HG03439 (cell line): ENCODE measurements around the gene POC1A.
"Not testable (repeated sequence)": the region's sequence is repeated elsewhere in the genome, so short reads cannot be mapped to it uniquely, and the experiment has no call there.

ENCODE experiments used
- ATAC-seq: cut with Tn5 transposase; IDR thresholded peaks from one replicate; pipeline ENCODE4 v1.9.1; 2021; ENCODE audit warnings: mild to moderate bottlenecking, moderate library complexity; ENCODE audit not compliant: unreplicated experiment

Gene POC1A

DNA sequence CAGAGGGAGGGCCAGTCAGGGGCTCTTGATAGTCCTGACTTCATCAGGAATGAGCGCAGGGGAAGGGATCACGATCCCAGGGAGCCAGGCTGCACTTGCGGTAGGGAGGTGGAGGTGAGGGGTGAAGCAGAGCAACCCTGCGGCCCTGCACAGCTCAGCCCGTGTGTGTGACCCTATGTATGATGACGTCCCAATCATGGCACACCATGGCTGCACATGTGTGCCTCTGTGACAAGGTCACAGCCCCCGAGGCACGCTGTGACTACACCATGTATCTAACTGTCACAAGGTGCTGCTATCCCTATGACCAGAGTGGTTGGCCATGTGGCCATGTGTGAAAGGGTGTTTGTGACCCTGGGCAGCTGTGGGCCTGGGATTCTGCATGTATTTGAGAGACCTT lies 30.5 kb upstream of the POC1A start:
- no peak for ATAC-seq

GRCh38 chr3:52183786-52184445 lies 29.7 kb upstream of the POC1A start:
- ATAC-seq, result no peak

GRCh38 chr3:52182691-52183090 lies 28.5 kb upstream of the POC1A start:
- no peak for ATAC-seq

DNA sequence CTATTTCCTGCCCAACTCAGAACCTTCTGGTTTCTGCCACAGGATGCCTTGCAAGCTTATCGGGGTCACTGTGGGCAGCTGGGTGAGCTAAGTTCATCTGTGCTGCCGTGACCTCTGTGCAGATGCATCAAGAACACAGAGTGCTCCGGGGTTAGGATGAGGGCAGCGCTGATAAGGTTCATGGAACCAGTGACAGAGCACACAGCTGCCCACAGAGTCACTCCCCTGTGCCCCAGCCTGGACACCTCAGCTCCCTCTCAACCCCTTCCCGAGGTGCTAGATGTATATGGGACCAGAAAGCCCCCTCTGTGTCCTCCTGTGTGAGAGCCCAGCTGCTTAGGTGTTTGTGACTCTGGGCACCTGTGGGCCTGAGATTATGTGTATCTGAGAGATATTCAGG lies 28.0 kb upstream of the POC1A start:
- no peak for ATAC-seq

GRCh38 chr3:52181543-52181942 lies 27.3 kb upstream of the POC1A start:
- ATAC-seq, result no peak

DNA sequence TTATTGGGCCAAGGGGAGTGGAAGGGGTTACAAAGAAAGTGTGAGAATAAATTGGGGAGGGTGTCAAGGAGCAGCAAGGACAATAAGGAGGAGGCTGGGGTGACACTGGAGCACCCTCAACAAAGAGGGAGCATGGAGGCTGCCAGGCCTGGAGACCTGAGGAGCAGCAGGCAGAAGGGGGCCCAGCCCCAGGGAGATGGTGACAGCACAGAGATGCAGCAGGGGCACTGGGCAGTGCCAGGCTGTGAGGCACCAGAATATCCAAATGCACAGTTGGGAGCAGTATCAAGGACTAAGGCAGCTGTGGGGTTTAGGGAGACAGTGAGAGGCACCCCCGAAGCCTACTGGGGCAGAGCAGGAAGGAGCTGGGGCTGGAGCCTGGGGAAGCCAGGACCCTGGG lies 24.3 kb upstream of the POC1A start:
- ATAC-seq, result no peak

GRCh38 chr3:52178126-52178525 lies 23.9 kb upstream of the POC1A start:
- ATAC-seq, result not testable (repeated sequence)

DNA sequence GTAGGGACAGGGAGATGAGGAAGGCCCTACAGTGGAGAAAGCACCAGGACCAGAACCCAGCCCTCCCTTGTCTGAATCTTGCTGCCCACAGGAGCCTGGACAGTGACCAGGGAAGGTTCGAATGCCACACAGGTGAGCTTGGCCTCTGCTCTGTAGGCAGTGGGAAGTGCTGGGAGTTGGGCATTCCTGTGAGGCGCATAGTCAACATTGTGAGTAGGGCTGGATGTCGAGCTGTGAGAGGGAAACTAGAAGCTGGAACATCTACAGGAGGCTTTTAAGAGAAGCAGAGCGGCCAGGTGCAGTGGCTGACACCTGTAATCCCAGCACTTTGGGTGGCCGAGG lies 23.4 kb upstream of the POC1A start:
- ATAC-seq, result no peak

- ATAC-seq, result no peak
Measured at GRCh38 chr3:52176951-52177700, 22.9 kb upstream of the POC1A start.

DNA sequence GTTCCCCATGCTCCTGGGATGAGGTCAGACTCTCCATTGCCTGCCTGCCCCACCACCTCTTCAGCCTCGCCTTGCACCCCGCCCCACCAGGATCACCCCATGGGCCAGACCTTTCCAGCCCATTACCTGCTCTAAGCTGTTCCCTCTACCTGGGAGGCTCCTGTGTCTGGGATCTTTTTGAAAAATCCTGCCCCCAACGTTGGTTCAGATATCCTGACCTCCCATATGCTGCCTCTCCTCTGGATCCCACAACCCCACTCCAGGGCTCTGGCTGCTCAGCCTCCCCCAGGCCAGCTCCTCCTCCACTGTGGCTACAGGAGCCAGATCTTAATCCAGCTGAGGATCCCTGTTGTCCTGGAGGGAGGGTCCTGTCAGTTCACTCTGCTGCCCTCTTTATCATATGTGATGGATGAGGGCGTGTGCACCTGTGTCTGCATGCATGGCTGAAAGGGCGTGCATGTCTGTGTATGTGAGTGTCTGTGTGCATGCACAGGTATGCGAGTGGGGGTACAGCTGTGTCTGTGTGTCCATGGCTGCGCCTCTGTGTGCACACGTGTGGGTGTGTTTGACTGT lies 22.0 kb upstream of the POC1A start:
- no peak for ATAC-seq

GRCh38 chr3:52175416-52176179 lies 21.4 kb upstream of the POC1A start:
- no peak for ATAC-seq

DNA sequence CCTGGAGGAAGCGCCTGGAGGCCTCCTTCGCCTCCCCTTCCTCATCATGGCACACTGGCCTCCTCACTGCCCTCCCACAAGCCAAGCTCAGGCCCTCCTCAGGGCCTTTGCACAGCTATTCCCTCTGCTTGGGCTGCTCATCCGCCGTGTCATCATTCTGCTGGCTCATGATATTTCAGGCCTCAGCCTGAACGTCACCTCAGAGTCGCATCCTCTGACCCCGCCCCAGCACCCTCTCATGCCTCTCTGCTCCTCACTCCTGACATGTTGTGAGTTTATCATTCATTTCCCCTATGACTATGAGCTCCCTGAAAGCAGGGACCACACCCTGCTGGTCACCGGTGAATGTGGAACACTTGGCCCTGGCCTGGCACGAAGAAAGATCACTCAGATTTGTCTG lies 20.7 kb upstream of the POC1A start:
- ATAC-seq, result no peak

DNA sequence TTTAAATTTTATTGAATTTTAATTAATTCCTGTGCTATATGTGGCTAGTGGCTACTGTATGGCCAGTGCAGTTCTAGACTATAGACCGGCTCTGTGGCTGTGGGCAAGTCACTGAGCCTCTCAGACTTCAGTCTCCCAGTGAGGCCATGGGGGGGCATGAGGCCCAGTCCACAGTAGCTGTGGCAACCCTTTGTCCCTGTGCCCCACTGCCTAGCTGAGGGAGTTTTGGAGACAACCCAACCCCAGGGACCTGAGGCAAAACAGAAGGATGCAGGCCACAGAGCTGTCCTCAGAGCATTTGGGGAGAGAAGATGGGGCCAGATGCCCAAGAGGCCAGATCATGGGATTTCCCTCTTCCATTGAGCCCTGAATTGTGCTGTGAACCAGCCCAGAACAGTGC lies 18.9 kb upstream of the POC1A start:
- no peak for ATAC-seq

- ATAC-seq, result no peak
Measured at GRCh38 chr3:52172262-52172757, 18.1 kb upstream of the POC1A start.

- ATAC-seq, result no peak
Measured at GRCh38 chr3:52171514-52172261, 17.5 kb upstream of the POC1A start.

- not testable (repeated sequence) for ATAC-seq
Measured at GRCh38 chr3:52170217-52170616, 16.0 kb upstream of the POC1A start.

GRCh38 chr3:52167240-52167639 lies 13.0 kb upstream of the POC1A start:
- no peak for ATAC-seq

GRCh38 chr3:52162250-52162872 lies 8.1 kb upstream of the POC1A start:
- ATAC-seq, result no peak

- no peak for ATAC-seq
Measured at GRCh38 chr3:52159503-52159902, 5.3 kb upstream of the POC1A start.

DNA sequence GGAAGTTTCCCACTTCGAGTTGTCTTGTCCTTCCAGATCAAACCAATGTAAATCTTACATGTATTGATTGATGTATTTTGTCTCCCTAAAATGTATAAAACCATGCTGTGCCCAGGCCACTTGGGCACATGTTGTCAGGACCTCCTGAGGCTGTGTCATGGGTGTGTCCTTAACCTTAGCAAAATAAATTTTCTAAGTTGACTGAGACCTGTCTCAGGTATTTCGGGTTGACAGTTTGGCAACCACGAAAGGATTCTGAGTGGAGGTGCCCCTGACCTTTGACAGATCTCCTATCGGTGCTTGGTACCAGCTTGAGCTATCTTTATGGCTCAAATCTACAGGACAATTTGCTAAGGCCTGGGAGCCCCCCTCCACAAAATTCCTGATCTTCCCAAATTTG lies 1.7 kb upstream of the POC1A start:
- no peak for ATAC-seq
